Fibroblast of mammary gland (primary cell): ENCODE data around the gene CERKL.

Source experiments
- DNase-seq: peaks from one replicate; pipeline ENCODE4 v3.0.0-alpha.2; 2010; ENCODE audit warnings: low read depth
- H3K4me3 ChIP-seq: 2 replicates; pipeline ENCODE4 v1.5.1; 2011; ENCODE audit warnings: low read depth, mild to moderate bottlenecking, low read length, moderate library complexity; ENCODE audit not compliant: control insufficient read depth
- CTCF ChIP-seq: conservative IDR thresholded peaks from 2 replicates; pipeline ENCODE4 v1.5.1; 2011; ENCODE audit warnings: low read depth, low read length, inconsistent platforms; ENCODE audit not compliant: control insufficient read depth, insufficient read depth

CERKL gene

GRCh38 chr2:181566334-181567032, 90.4 kb downstream of the CERKL start:
- no peak for TF ChIP-seq CTCF
- no peak overlapping the region for H3K4me3 ChIP-seq
- DNase-seq: no peak

- DNase-seq: peak; percentile 59
- no peak for TF ChIP-seq CTCF
Measured at GRCh38 chr2:181563101-181563692, 93.7 kb downstream of the CERKL start.

GRCh38 chr2:181558371-181558770, 98.5 kb downstream of the CERKL start:
- TF ChIP-seq CTCF: no peak
- DNase-seq: no peak
- H3K4me3 ChIP-seq: no peak overlapping the region

More at GRCh38 chr2:181563101-181563692, 93.7 kb downstream of the CERKL start:
- no peak overlapping the region for H3K4me3 ChIP-seq

- no peak for TF ChIP-seq CTCF
- H3K4me3 ChIP-seq: no peak overlapping the region
- DNase-seq: no peak
Measured at GRCh38 chr2:181554061-181554830, 102.7 kb downstream of the CERKL start.

GRCh38 chr2:181553244-181553643, 103.7 kb downstream of the CERKL start:
- no peak for DNase-seq
- no peak for TF ChIP-seq CTCF

GRCh38 chr2:181552808-181553207, 104.1 kb downstream of the CERKL start:
- no peak overlapping the region for H3K4me3 ChIP-seq
- peak; percentile 49 for DNase-seq
- no peak for TF ChIP-seq CTCF

More at GRCh38 chr2:181553244-181553643, 103.7 kb downstream of the CERKL start:
- H3K4me3 ChIP-seq: no peak overlapping the region
